NCI-H460 (cell line): Measurements from ENCODE around the gene SLC48A1. TPM values are rescaled to one million over a fixed set of nuclear protein-coding genes. Genes with fewer than 3 reads are reported as not detected.

Source experiments
- DNase-seq: peaks from one replicate; pipeline ENCODE4 v3.0.0-alpha.2; 2016; ENCODE audit warnings: low read depth; ENCODE audit errors: extremely low read depth
- total RNA-seq: library from RNA; depleted of rRNA; stranded (reverse); fragments of >200 nt; shearing (Covaris generic); gene quantifications from 2 replicates; pipeline ENCODE4 v1.2.3, GENCODE V29; 2014

Gene SLC48A1
- total RNA-seq, 1 experiment from 2014 or later: 111 TPM

GRCh38 chr12:47744005-47744651, 28.9 kb upstream of the SLC48A1 start:
- DNase-seq: no peak

GRCh38 chr12:47744778-47745436, 28.1 kb upstream of the SLC48A1 start:
- no peak for DNase-seq

GRCh38 chr12:47745485-47746041, 27.5 kb upstream of the SLC48A1 start:
- DNase-seq: no peak

GRCh38 chr12:47746073-47746472, 27.0 kb upstream of the SLC48A1 start:
- DNase-seq: no peak

GRCh38 chr12:47746523-47746922, 26.5 kb upstream of the SLC48A1 start:
- no peak for DNase-seq

GRCh38 chr12:47747126-47747525, 25.9 kb upstream of the SLC48A1 start:
- no peak for DNase-seq

GRCh38 chr12:47747596-47748506, 25.2 kb upstream of the SLC48A1 start:
- no peak for DNase-seq

GRCh38 chr12:47748507-47748828, 24.6 kb upstream of the SLC48A1 start:
- DNase-seq: no peak

- no peak for DNase-seq
Observed at GRCh38 chr12:47748899-47749298, 24.1 kb upstream of the SLC48A1 start.

GRCh38 chr12:47750229-47750798, 22.7 kb upstream of the SLC48A1 start:
- no peak for DNase-seq

GRCh38 chr12:47750916-47751470, 22.0 kb upstream of the SLC48A1 start:
- no peak for DNase-seq

GRCh38 chr12:47751561-47751960, 21.5 kb upstream of the SLC48A1 start:
- DNase-seq: no peak

- DNase-seq: no peak
Observed at GRCh38 chr12:47752121-47752520, 20.9 kb upstream of the SLC48A1 start.

- peak; percentile 85 for DNase-seq
Observed at GRCh38 chr12:47752552-47752951, 20.5 kb upstream of the SLC48A1 start.

GRCh38 chr12:47753021-47754001, 19.7 kb upstream of the SLC48A1 start:
- peak; percentile 91 for DNase-seq

GRCh38 chr12:47754126-47754525, 18.9 kb upstream of the SLC48A1 start:
- no peak for DNase-seq

GRCh38 chr12:47754881-47755280, 18.2 kb upstream of the SLC48A1 start:
- DNase-seq: no peak

GRCh38 chr12:47755655-47756562, 17.1 kb upstream of the SLC48A1 start:
- no peak for DNase-seq
